ENCODE measurements around the gene CENPU.
A peak's percentile ranks its signal among the peaks of the same experiment; 100 is the strongest.

DNA sequence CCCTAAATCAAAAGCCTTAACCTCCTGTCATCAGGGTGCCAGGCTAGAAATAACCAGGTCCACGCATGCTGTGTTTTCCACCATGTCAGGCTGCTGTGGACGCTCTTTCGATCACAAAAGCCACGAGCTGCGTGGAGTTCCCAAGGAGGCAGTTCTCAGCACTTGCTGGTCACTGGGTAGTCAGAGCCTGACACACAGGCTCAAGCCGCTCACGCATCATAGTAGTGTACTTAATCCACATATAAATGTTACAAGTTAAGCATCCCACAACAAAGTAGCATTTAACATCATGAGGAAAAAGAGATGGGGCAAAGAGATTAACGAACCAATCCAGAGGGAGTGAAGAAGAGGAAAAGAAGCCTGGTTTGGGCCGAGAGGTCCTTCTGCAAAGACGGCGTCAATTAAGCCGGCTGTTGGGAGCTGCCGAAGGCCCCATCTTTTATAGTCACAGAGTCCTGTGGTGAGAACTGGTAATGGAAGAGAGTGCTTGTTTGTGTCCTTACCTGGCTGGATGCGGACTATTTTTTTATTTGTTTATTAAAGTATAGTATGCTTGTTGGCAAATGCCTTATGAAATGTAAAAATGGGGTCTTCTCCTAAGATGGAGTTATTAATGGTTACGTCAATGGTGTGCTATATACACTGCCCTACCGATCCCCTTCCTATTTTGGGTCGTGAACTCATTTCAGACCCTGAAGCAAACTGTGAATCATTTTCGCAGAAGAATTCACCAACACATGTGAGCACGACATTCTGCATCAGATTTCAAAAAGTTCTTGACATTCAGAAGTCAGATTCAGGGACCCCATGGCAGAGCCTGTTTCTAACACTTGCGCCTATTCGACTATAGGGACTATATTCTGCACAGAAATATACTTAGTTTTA lies 83.7 kb downstream of the CENPU start:
- TF ChIP-seq, protein P1, sequence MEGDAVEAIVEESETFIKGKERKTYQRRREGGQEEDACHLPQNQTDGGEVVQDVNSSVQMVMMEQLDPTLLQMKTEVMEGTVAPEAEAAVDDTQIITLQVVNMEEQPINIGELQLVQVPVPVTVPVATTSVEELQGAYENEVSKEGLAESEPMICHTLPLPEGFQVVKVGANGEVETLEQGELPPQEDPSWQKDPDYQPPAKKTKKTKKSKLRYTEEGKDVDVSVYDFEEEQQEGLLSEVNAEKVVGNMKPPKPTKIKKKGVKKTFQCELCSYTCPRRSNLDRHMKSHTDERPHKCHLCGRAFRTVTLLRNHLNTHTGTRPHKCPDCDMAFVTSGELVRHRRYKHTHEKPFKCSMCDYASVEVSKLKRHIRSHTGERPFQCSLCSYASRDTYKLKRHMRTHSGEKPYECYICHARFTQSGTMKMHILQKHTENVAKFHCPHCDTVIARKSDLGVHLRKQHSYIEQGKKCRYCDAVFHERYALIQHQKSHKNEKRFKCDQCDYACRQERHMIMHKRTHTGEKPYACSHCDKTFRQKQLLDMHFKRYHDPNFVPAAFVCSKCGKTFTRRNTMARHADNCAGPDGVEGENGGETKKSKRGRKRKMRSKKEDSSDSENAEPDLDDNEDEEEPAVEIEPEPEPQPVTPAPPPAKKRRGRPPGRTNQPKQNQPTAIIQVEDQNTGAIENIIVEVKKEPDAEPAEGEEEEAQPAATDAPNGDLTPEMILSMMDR (IDR thresholded peaks at IDR 0.05; ENCODE audit: control extremely low read depth in 1 of 3, insufficient read depth in 1 of 3, low read depth in 1 of 3, low read length in 3 of 3) = no peak
- no peak for TF ChIP-seq CREB1 (IDR thresholded peaks at IDR 0.05)
- no peak for TF ChIP-seq TEAD4 (IDR thresholded peaks at IDR 0.05; ENCODE audit: low read depth, low read length)
- TF ChIP-seq TAF1 (IDR thresholded peaks at IDR 0.05; ENCODE audit: low read depth, low read length) = no peak
- TF ChIP-seq RFX5 (IDR thresholded peaks at IDR 0.05; ENCODE audit: borderline replicate concordance, low read depth, low read length) = no peak
- peak; percentile 39; the same call in 1 of the 2 replicates for TF ChIP-seq POLR2AphosphoS5 (IDR thresholded peaks at IDR 0.05; ENCODE audit: low read depth, low read length)
- no peak for TF ChIP-seq SP4 (IDR thresholded peaks at IDR 0.05; ENCODE audit: low read length)
- TF ChIP-seq, protein P2, sequence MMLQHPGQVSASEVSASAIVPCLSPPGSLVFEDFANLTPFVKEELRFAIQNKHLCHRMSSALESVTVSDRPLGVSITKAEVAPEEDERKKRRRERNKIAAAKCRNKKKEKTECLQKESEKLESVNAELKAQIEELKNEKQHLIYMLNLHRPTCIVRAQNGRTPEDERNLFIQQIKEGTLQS (IDR thresholded peaks at IDR 0.05; ENCODE audit: insufficient read depth, low read depth, low read length) = no peak
- TF ChIP-seq EP300 (IDR thresholded peaks at IDR 0.05; ENCODE audit: borderline replicate concordance in 1 of 2, low read depth in 2 of 2, low read length in 2 of 2) = no peak
- no peak for TF ChIP-seq SIN3A (conservative IDR thresholded peaks at IDR 0.05 in 1 of 2, IDR thresholded peaks at IDR 0.05 in 1 of 2; ENCODE audit: low read depth in 1 of 2, low read length in 2 of 2)
- TF ChIP-seq SP1 (IDR thresholded peaks at IDR 0.05; ENCODE audit: low read depth, low read length) = no peak

Data from H1 (cell line).